GM18868 (cell line): Measurements from ENCODE around the gene RAD51B.
"Not testable (repeated sequence)": the region's sequence is repeated elsewhere in the genome, so short reads cannot be mapped to it uniquely, and the experiment has no call there.

Source experiments
- ATAC-seq: cut with Tn5 transposase; IDR thresholded peaks from one replicate; pipeline ENCODE4 v1.9.1; 2021; ENCODE audit warnings: mild to moderate bottlenecking, moderate library complexity; ENCODE audit not compliant: unreplicated experiment

Gene RAD51B

GRCh38 chr14:67819563-67820421, at the start of gene RAD51B:
RAD51B (plus strand) TSS chr14:67819779.
- ATAC-seq = peak; percentile 63

DNA sequence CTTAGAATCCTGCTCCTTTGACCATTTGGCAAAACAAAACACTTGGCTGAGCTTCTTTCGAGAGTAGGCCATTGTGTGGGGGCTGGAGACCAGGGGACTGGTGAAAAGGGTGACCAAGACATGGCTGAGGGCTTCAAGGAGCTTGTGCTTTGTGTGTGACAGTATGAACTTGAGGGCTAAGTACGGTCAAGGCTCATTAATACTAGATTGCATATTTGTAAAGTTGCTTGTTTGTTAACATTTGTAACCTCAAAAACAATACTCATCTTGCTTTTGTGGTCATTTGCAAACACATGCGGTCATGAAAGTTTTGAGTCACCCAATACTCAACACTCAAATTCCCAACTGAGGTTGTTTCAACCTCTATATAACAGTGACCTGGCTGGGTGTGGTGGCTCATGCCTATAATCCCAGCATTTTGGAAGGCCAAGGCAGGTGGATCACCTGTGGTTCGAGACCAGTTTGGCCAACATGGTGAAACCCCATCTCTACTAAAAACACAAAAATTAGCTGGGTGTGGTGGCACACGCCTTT, 45.7 kb upstream of the RAD51B start:
- no peak for ATAC-seq

DNA sequence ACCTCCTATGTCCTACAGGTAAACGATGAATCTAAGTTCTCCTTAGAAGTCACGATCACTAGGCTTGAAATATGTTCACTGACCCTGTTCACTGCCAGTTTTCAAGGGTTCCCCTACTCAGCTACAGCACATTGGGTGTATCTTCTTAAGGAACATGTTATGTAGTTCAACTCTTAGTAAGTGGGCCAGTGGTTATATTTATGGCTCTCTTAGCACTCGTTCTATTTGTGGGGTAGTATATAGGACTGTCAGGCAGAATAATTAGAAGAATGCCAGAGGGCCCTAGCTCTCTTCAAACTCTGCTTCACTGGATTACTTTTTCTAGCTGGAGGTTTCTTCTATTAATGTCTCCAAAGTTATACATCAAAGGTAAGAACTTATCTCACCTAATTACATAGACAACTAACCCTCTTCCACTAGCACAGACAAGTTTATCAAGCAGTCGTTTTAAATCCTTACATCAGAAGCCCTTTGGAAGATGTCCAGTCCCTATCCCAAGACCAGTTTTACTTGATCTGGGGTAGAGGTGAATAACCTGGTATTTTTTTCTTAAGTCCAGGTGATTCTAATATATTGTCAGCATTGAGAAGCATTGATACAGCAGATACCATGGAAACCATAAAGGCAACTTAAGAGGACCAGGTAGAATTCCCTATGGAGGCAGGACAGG, 42.8 kb upstream of the RAD51B start:
- no peak for ATAC-seq

DNA sequence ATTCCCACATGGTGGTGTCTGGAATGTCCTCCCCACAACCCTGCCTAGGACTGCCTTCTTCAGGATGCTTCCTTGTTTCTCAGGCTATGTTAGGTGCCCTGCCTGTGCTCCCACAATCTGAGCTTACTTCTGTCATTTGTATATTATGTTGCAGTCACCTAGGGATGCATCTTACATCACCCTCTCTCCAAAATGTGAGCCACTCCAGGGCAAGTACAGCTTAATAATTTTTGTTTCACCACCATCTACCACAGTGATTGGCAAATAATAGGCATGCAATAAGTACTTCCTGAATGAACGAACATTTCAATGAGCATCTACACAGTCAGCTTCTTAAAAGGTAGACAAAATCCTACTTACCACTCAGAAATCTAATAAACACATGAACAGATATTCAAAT, 40.8 kb upstream of the RAD51B start:
- no peak for ATAC-seq

GRCh38 chr14:67782090-67782489, 37.5 kb upstream of the RAD51B start:
- ATAC-seq = no peak

DNA sequence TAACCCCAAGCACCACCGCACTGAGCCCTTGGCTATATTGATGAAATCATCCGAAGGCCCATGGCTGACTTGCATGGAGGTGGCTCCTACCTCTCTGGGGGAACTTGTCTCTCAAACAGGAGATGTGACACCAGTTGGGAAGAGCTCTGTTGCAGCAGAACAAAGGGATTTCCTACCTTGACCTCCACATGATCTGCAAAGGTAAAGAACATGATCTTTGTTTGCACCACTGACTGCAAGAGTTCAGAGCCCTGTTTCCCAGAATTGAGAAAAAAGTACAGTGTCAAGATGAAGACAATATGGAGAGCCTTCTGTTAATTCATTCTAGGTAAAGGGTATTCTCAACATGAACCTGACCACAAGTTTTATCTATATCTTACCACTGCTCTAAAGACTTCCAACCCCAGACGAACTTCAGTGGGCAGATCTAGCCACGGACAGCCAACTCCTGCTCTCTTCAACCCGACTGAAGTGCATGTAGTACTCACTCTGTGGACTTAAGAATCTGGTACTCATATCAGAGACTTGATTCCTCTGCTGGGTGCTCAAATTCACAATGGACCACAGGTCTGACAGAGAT, 35.2 kb upstream of the RAD51B start:
- no peak for ATAC-seq

GRCh38 chr14:67785270-67786109, 34.1 kb upstream of the RAD51B start:
- ATAC-seq = no peak

- no peak for ATAC-seq
Observed at GRCh38 chr14:67787673-67788072, 31.9 kb upstream of the RAD51B start.

DNA sequence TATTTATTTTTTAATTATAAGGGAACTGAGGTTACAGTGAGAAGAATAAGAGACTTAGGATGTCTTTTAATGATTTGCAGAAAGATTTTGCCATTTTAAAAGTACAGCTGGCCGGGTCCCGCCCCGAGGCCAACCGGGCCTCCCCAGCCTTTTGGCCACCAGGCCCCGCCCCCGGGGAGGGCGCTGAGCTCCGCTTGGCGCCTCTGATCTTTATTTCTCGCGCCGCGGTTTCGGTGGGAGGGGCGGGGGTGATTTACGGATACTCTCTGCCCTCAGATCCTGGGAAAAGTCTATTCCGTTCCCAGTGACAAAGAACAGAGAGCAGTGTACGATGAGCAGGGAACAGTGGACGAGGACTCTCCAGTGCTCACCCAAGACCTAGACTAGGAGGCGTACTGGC, 20.8 kb upstream of the RAD51B start:
- ATAC-seq = no peak

GRCh38 chr14:67800743-67801142, 18.8 kb upstream of the RAD51B start:
- ATAC-seq = no peak

- ATAC-seq = no peak
Observed at GRCh38 chr14:67806246-67806645, 13.3 kb upstream of the RAD51B start.

- ATAC-seq = no peak
Observed at GRCh38 chr14:67814821-67815220, 4.8 kb upstream of the RAD51B start.

DNA sequence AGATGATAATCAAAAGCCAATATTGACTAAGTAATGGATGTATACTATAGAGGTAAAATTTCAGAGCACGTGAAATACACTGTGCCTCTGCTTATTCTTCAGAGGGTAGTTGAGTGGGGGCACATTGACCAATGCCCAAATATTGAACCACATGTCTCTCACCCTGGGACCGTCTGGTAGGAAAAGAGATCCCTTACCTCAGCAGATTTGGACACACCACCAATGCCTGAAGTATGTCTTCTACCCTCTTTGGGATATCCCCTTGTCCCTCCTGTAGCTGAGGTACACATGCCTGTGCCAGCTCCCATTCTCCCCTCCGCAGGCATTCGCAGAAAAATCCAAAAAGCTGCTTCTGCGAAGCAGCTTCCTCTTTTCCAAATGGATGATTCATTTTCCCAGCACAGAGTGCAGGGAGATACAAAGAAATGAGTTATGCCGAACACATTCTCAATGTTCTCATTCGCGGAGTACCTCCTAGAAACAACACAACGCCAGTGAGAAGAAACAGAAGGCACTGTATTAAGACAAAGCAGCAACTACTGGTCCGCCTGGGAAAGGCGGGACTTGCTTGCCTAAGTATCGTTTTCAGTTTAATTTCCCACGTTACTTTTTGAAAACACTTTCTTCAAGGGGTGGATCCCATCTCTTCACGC, 3.9 kb upstream of the RAD51B start:
- ATAC-seq = no peak

DNA sequence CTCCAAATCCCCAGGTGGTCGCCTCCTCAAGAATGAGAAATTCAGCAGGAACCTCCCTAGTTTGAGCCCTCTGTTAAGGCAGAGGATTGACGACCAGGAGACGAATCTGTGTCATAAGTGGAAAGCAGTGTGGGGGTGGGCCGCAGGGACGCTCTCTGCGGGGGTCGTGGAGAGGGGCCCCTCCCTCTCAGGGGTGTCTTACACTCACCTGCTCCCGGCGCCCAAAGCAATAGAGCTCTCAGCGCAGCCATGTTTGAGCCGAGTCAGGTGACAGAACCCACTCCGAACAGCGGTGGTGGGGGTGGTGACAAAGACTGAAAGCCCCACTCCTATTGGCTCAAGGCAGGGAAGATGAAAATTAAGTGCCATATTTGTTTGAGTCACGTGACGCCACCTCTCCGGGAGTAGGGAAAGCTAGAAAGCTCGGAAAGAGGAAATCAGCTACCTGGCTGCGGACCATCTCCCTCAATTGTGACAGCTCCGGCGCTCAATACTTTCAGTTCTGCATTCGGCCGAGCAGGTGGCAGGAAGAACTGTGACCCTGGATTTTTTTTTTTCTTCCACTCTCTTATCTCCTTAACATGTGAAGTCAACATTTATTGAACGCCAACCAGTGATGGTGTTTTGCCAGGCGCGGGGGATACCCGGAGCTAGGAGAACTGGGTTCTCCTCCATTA, 3.1 kb upstream of the RAD51B start, which contains the start of gene ZFYVE26:
Gene ZFYVE26, minus strand, starts transcription at position 265 of the 677 bp plus-strand sequence. CDS start 627 bp downstream, outside the sequence.
- peak; percentile 89 for ATAC-seq

DNA sequence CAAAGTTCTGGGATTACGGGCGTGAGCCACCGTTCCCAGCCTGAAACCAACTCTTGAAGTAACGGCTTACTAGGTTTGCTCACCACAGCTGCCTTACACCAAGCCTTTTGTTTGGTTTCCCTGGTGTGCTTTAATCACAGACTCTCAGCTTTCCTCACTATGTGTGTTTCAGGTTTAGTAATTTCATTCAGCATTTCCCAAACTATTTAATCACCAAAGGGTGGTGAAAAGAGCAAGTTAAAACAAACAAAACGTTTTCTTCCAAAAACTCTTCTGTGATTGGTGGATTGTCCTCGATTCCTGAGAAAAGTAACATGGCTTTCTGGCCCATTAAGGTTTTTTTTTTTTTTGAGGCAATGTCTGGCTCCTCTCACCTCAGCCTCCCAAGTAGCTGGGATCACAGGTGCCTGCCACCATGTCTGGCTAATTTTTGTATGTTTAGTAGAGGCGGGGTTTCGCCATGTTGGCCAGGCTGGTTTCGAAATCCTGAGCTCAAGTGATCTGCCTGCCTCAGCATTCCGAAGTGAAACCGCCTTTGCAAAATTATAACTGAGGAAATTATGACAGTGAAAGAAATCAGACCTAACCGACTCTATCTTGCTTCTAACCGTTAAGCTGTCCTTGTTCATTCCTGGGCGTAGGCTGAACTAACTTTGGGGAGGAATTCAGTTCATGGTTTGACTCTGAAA, 1.7 kb upstream of the RAD51B start:
- ATAC-seq = no peak

DNA sequence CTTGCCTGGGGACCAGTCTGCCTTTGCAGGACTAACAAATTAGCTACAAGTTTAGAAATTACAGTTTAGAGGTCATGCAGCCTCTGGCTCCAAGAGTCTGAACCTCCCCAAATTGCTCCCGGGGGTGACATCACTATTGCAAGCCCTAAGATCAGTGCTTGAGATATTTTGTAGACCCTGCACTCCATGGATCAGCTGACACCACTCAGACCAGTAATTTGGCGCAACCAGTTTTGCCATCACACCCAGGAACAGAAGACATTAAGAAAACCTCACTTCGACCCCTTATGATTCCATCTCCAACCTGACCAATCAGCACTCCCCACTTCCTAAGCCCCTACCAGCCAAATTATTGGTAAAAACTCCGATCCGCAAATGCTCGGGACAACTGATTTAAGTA, 1.1 kb upstream of the RAD51B start:
- not testable (repeated sequence) for ATAC-seq

- ATAC-seq = no peak
Observed at GRCh38 chr14:67820428-67820971, 921 bp downstream of the RAD51B start.

DNA sequence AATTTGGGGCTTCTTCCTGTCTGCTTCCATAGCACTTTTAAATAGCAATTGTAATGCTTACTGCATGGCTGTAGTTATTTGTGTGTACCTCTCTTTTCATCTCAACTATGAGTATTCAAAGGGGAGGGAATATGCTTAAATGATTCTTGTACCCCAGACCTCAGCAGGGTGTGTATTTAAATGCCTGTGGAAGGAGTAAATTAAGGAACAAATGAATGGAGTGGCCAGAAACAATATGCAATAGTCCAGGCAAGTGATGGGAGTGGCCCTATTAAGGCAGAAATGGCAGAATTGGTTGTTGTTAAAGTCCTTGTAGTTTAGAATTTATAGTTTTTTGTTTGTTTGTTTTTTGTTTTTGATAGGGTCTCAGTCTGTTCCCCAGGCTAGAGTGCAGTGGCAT, 1.5 kb downstream of the RAD51B start:
- no peak for ATAC-seq

DNA sequence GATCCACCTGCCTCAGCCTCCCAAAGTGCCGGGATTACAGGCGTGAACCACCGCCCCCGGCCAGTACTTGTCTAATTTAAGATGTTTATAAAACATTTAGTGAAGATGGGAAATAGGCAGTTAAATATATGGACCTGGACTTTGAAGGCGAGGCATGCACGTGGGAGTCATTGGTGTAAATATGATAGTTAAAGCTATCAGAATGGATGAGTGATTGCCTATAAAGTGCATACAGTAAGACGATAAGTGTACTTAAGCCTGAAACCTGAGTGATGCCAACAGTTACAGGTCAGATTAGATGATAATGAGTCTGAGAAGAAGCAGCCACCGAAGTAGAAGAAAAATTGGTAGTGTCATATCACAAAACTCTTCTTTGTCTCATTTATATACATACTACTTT, 11.5 kb downstream of the RAD51B start:
- no peak for ATAC-seq
